ENCODE measurements around the gene HOOK1.

DNA sequence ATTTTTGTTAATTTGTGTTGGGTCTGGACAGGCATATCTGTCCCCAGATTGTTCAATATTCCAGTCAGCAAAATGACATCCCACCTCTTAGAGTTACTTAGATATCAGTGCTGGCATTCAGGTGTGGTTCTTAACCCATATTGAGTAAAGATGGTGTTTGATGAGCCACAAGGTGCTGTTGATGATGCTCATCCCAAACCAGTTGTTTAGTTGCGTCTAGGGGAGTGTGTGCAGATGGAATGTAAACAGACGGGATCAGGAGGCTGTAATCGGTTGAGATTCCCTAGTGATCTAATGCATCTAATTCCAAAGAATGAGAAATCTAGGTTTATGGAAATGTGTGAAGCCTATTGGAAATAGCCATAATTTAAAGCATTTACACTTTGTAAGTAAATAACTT, 1.1 kb downstream of the HOOK1 start:
- no peak for TF ChIP-seq ZNF331 (CRISPR knock-in tag; IDR thresholded peaks at IDR 0.05; ENCODE audit: low read depth)
- no peak for TF ChIP-seq POLR2AphosphoS5 (IDR thresholded peaks at IDR 0.05; ENCODE audit: low read depth)

All from GM23338 (cell line).